Common myeloid progenitor, CD34-positive (primary cell): ENCODE results near the gene PYY.

Experiments
- CTCF ChIA-PET: fragments of 350-600 bp; sonication (Branson Sonifier 250); formaldehyde crosslinking; loops from one replicate; lab custom pipeline; 2021; ENCODE audit warnings: antibody characterized with exemption; lab: Charles Lee
- POLR2A ChIA-PET: fragments of 350-600 bp; sonication (Branson Sonifier 250); formaldehyde crosslinking; loops from one replicate; lab custom pipeline; 2021; ENCODE audit warnings: antibody characterized with exemption; lab: Charles Lee
- DNase-seq, 3 donors: peaks; one replicate each; pipeline versions ENCODE4 v3.0.0 to v3.0.0-alpha.2; 2013
- H3K27ac ChIP-seq, 2 experiments: 1 replicate in 1 of 2; 2 replicates in 1 of 2; pipeline ENCODE4 v1.7.0; 2013; ENCODE audit warnings: inconsistent platforms in 2 of 2, low read length in 2 of 2, mild to moderate bottlenecking in 2 of 2, low read depth in 1 of 2, moderate library complexity in 1 of 2; ENCODE audit not compliant: severe bottlenecking in 2 of 2, insufficient read depth in 1 of 2, poor library complexity in 1 of 2
- H3K27me3 ChIP-seq, 5 experiments: replicated peaks in 2 of 5; 1 replicate in 3 of 5; 2 replicates in 2 of 5; pipeline versions ENCODE4 v1.6.1 to v1.7.0; 2013; ENCODE audit warnings: low read length in 4 of 5, mild to moderate bottlenecking in 2 of 5, moderate library complexity in 2 of 5, inconsistent platforms in 1 of 5; ENCODE audit not compliant: insufficient read depth in 5 of 5, control insufficient read depth in 4 of 5
- H3K36me3 ChIP-seq, 4 experiments: 1 replicate in 2 of 4; 2 replicates in 2 of 4; pipeline versions ENCODE4 v1.6.1 to v1.7.0; 2013; ENCODE audit warnings: low read length in 3 of 4, control low read depth in 1 of 4, mild to moderate bottlenecking in 1 of 4; ENCODE audit not compliant: control insufficient read depth in 4 of 4, insufficient read depth in 4 of 4
- H3K4me1 ChIP-seq, 4 experiments: 1 replicate in 3 of 4; 2 replicates in 1 of 4; pipeline versions ENCODE4 v1.6.1 to v1.7.1; 2013; ENCODE audit warnings: low read length in 3 of 4, mild to moderate bottlenecking in 3 of 4, control low read depth in 1 of 4, inconsistent platforms in 1 of 4, moderate library complexity in 1 of 4; ENCODE audit not compliant: control insufficient read depth in 4 of 4, insufficient read depth in 4 of 4; ENCODE audit errors: control extremely low read depth in 1 of 4
- H3K4me3 ChIP-seq, 7 experiments: 1 replicate in 4 of 7; 2 replicates in 3 of 7; pipeline versions ENCODE4 v1.5.1 to v1.7.0; 2013; ENCODE audit warnings: mild to moderate bottlenecking in 7 of 7, low read length in 6 of 7, moderate library complexity in 6 of 7, inconsistent platforms in 2 of 7, low read depth in 2 of 7, control low read depth in 1 of 7; ENCODE audit not compliant: insufficient read depth in 4 of 7, control insufficient read depth in 1 of 7; ENCODE audit errors: extremely low read depth in 1 of 7
- H3K9me3 ChIP-seq, 5 experiments: 1 replicate in 4 of 5; 2 replicates in 1 of 5; pipeline versions ENCODE4 v1.6.1 to v1.7.1; 2013; ENCODE audit warnings: low read length in 4 of 5, mild to moderate bottlenecking in 2 of 5, inconsistent platforms in 1 of 5, low read depth in 1 of 5, moderate library complexity in 1 of 5; ENCODE audit not compliant: control insufficient read depth in 4 of 5, insufficient read depth in 2 of 5; ENCODE audit errors: control extremely low read depth in 1 of 5
- WGBS: methylation state at CpG from one replicate; pipeline ENCODE4 v1.1.5; 2013; ENCODE audit not compliant: insufficient coverage; 5-methylcytosine and 5-hydroxymethylcytosine counted together

PYY gene

DNA sequence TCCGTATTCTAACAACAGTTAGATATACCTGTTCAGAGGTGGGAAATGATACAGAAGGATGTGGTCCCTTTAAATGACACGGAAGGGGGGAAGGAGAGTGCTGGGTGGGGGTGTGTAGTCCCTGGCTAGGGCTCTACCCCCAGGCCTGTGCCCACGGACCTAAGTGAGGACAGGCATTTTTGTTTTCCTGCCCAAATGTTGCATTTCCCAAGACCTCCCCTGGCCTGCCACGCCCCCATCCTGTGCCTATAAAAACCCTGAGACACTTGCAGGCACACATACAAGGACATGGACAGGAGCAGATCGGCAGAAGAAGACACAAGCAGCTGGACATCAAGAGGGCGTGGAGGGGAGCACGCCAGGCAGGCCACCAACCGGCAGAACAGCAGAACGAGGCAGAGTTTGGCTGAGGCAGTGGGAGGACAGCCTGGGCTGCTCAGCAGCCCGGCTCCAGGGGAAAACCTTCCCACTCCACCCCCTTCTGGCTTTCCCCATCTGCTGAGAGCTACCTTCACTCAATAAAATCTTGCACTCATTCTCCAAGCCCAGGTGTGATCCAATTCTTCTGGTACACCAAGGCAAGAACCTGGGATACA is 33.1 kb downstream of the PYY start:
- no peak for DNase-seq
- peaks cover 0 to 13% (median 6%) of the 10 kb centered on the region in 4 experiments for H3K4me1 ChIP-seq
- H3K9me3 ChIP-seq: no peaks in the 10 kb centered on the region
- ChIA-PET POLR2A (no interaction called here), CTCF (interaction anchor here (1.1 to 5.2 kb wide), 2 partner anchors 11 to 23 kb away, joined by 3 to 29 read pairs; no protein-coding TSS in a partner anchor)
- H3K36me3 ChIP-seq: no peaks in the 10 kb centered on the region
- H3K4me3 ChIP-seq: no peak overlapping the region
- 98% methylated on average over 7 of the region's 10 CpGs for WGBS
- peaks cover 0 to 15% (median 3%) of the 10 kb centered on the region in 5 experiments for H3K27me3 ChIP-seq
- H3K27ac ChIP-seq: no peak overlapping the region

DNA sequence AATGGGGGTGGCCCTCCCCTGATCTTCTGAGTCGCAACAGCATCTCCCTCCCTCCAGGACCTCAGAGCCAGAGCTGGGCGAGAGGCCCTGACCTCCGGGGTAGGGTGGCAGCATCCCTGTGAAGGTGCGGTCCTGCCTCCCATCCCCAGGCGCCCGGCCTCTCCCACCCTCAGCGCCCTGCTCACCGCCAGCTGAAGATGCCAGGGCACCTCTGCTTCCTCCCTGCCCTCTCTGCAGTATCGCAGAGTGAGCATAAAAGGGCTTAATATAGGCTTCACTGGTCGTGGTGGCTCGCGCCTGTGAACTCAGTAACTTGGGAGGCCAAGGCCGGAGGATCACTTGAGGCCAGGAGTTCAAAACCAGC is 35.7 kb downstream of the PYY start:
- no peak overlapping the region for H3K27ac ChIP-seq
- peak overlapping the region in 5 of 7 experiments; percentile 46 to 83 (median 70) for H3K4me3 ChIP-seq
- ChIA-PET CTCF (interaction anchor here (0.9 to 5.2 kb wide), 11 partner anchors 8 to 87 kb away, joined by 3 to 29 read pairs (median 5); partner anchors contain the start of gene NAGS), POLR2A (interaction anchor here (0.6 kb wide), 1 partner anchor 123 kb away, joined by 3 read pairs; no protein-coding TSS in a partner anchor)
- H3K36me3 ChIP-seq: no peaks in the 10 kb centered on the region
- DNase-seq: no peak
- WGBS: 48% methylated on average over 12 of the region's 13 CpGs
- H3K4me1 ChIP-seq: peaks cover 0 to 13% (median 6%) of the 10 kb centered on the region in 4 experiments
- H3K27me3 ChIP-seq: peaks cover 0 to 7% (median 0%) of the 10 kb centered on the region in 5 experiments
- H3K9me3 ChIP-seq: no peaks in the 10 kb centered on the region

- 2% methylated on average over 41 of the region's 43 CpGs for WGBS
- peak overlapping the region in 6 of 7 experiments; percentile 39 to 83 (median 66) for H3K4me3 ChIP-seq
- CTCF ChIA-PET: interaction anchor here (0.9 to 5.2 kb wide), 10 partner anchors 7 to 78 kb away, joined by 3 to 29 read pairs (median 4); no protein-coding TSS in a partner anchor
- peak; percentile 60 to 78 (median 71) for DNase-seq
- POLR2A ChIA-PET: interaction anchor here (0.6 kb wide), 1 partner anchor 124 kb away, joined by 3 read pairs; no protein-coding TSS in a partner anchor
- no peaks in the 10 kb centered on the region for H3K36me3 ChIP-seq
- peaks cover 0 to 13% (median 6%) of the 10 kb centered on the region in 4 experiments for H3K4me1 ChIP-seq
- no peak overlapping the region for H3K27ac ChIP-seq
- H3K27me3 ChIP-seq: peaks cover 0 to 6% (median 0%) of the 10 kb centered on the region in 5 experiments
- H3K9me3 ChIP-seq: no peaks in the 10 kb centered on the region
Measured at GRCh38 chr17:43917348-43918025, 36.3 kb downstream of the PYY start.

DNA sequence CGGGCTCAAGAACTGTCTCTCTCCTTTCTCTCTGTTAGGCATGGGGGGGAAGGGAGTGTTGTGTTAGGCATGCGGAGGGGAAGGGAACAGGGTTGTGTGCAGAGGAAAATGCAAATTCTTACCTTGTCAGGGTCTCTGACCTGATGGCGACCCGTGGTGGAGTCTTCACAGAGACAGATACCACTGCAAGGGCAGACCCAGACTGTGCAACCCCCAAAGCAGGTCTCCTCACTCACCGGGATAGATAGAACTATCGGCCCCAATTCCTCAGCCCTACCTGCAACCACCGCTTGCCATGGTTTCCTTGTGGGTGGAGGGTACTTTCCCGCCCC is 36.8 kb downstream of the PYY start:
- no peaks in the 10 kb centered on the region for H3K9me3 ChIP-seq
- no peaks in the 10 kb centered on the region for H3K36me3 ChIP-seq
- WGBS: 59% methylated on average over 7 of the region's 8 CpGs
- DNase-seq: no peak
- H3K4me1 ChIP-seq: peaks cover 0 to 13% (median 6%) of the 10 kb centered on the region in 4 experiments
- H3K27ac ChIP-seq: no peak overlapping the region
- H3K27me3 ChIP-seq: peaks cover 0 to 6% (median 0%) of the 10 kb centered on the region in 5 experiments
- ChIA-PET CTCF (interaction anchor here (0.9 to 5.2 kb wide), 7 partner anchors 7 to 76 kb away, joined by 3 to 29 read pairs (median 4); no protein-coding TSS in a partner anchor), POLR2A (no interaction called here)
- H3K4me3 ChIP-seq: peak overlapping the region in 6 of 7 experiments; percentile 39 to 83 (median 66)

GRCh38 chr17:43916385-43916784 is 37.4 kb downstream of the PYY start:
- ChIA-PET CTCF (interaction anchor here (0.9 to 1.3 kb wide), 2 partner anchors 21 to 37 kb away, joined by 4 to 6 read pairs; no protein-coding TSS in a partner anchor), POLR2A (no interaction called here)
- H3K36me3 ChIP-seq: no peaks in the 10 kb centered on the region
- 67% methylated on average over 4 of the region's 4 CpGs for WGBS
- H3K9me3 ChIP-seq: no peaks in the 10 kb centered on the region
- no peak overlapping the region for H3K27ac ChIP-seq
- DNase-seq: no peak
- H3K27me3 ChIP-seq: peaks cover 0 to 6% (median 0%) of the 10 kb centered on the region in 5 experiments
- peaks cover 0 to 13% (median 6%) of the 10 kb centered on the region in 4 experiments for H3K4me1 ChIP-seq
- no peak overlapping the region for H3K4me3 ChIP-seq

- Histone ChIP-seq H3K36me3 (no peaks in the 10 kb centered on the region), H3K27me3 (peaks cover 0 to 6% (median 0%) of the 10 kb centered on the region in 5 experiments), H3K4me3 (no peak overlapping the region), H3K9me3 (no peaks in the 10 kb centered on the region), H3K27ac (no peak overlapping the region), H3K4me1 (peaks cover 0 to 13% (median 6%) of the 10 kb centered on the region in 4 experiments)
- POLR2A ChIA-PET: no interaction called here
- 96% methylated on average over 3 of the region's 3 CpGs for WGBS
- DNase-seq: no peak
- CTCF ChIA-PET: interaction anchor here (0.7 kb wide), 1 partner anchor 29 kb away, joined by 3 read pairs; no protein-coding TSS in a partner anchor
Measured at GRCh38 chr17:43915559-43915958, 38.2 kb downstream of the PYY start.
